ENCODE measurements around the gene FAAP20. TPM values are rescaled to one million over a fixed set of nuclear protein-coding genes. Genes with fewer than 3 reads are reported as not detected.

The FAAP20 gene
- total and polyA plus RNA-seq, 9 of the 15 experiments (the other 6 are each of a cell fraction or from before 2014, with no cell fraction given): 0.58 to 143 (median 9.9) TPM

DNA sequence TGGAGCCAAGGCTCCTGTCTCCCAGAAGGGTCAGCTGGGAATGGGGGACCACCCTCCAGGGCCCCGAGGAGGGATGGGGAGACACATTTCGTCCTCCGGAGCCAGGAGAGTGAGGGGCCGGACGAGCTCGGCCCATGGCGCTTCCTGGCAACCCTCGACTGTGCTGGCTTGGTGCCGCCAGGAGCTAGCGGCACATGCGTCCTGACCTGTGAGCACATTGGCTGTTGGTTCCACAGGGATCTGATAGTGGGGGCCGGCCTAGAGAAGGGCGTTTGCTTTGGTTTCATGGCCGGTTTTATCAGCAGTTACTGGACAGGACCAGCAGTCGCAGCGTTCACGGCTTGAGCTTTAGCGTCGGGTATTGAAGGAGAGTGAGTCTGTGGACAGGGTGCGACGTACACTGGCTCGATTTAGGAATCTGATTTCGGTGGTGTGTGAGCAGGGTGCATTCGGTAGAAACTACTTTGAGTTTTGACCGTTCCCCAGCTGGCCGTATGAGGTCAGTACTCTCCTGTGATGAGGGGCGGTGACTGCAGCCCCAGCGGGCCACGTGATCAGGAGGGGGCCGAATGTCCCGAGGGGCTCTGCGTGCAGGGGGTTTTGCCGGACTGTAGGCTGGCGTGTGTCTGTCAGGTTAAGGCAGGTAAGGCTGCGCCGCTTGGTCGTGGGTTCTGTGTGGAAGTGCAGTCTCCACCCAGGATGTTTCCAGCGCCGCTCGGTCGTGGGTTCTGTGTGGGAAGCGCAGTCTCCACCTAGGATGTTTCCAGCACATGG lies 18.7 kb downstream of the FAAP20 start (continued):
- TF ChIP-seq FOXK2 (conservative IDR thresholded peaks at IDR 0.05 in 1 of 2, IDR thresholded peaks at IDR 0.05 in 1 of 2; ENCODE audit: low read depth in 2 of 2) (0 out of 4 replicates have a peak, but pooled peaks of 1 of the 2 experiments have one; percentile 54), NONO (IDR thresholded peaks at IDR 0.05; ENCODE audit: low read depth in 2 of 2, low read length in 1 of 2) (no peak), TCFL5 (CRISPR knock-in tag; conservative IDR thresholded peaks at IDR 0.05) (no peak), SMAD4 (CRISPR knock-in tag; conservative IDR thresholded peaks at IDR 0.05) (peak; percentile 74), TRIM28 (IDR thresholded peaks at IDR 0.05) (no peak), CBX3 (IDR thresholded peaks at IDR 0.05; ENCODE audit: borderline replicate concordance in 1 of 2, low read length in 2 of 2) (peak in 1 of 2 experiments; percentile 80; a peak in 1 of 3 replicates), ERF (CRISPR knock-in tag; IDR thresholded peaks at IDR 0.05) (no peak), ZFP1 (CRISPR knock-in tag; IDR thresholded peaks at IDR 0.05) (peak; percentile 23; the same call in 1 of the 2 replicates), RFX1 (IDR thresholded peaks at IDR 0.05) (no peak), U2AF1 (optimal IDR thresholded peaks at IDR 0.05; ENCODE audit: low read depth, low read length) (no peak), RBFOX2 (IDR thresholded peaks at IDR 0.05; ENCODE audit: low read depth, low read length) (peak; percentile 80), ELF1 (tag; IDR thresholded peaks at IDR 0.05) (no peak), HCFC1 (IDR thresholded peaks at IDR 0.05; ENCODE audit: low read depth, low read length) (peak; percentile 7; the same call in 1 of the 2 replicates), POLR2AphosphoS5 (IDR thresholded peaks at IDR 0.05; ENCODE audit: control insufficient read depth, insufficient read depth, low read depth, low read length) (no peak), NELFE (IDR thresholded peaks at IDR 0.05; ENCODE audit: insufficient read depth, insufficient read length) (no peak)
- TF ChIP-seq, protein P1, sequence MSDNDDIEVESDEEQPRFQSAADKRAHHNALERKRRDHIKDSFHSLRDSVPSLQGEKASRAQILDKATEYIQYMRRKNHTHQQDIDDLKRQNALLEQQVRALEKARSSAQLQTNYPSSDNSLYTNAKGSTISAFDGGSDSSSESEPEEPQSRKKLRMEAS (CRISPR knock-in tag; IDR thresholded peaks at IDR 0.05): peak; percentile 97
- TF ChIP-seq, protein P2, sequence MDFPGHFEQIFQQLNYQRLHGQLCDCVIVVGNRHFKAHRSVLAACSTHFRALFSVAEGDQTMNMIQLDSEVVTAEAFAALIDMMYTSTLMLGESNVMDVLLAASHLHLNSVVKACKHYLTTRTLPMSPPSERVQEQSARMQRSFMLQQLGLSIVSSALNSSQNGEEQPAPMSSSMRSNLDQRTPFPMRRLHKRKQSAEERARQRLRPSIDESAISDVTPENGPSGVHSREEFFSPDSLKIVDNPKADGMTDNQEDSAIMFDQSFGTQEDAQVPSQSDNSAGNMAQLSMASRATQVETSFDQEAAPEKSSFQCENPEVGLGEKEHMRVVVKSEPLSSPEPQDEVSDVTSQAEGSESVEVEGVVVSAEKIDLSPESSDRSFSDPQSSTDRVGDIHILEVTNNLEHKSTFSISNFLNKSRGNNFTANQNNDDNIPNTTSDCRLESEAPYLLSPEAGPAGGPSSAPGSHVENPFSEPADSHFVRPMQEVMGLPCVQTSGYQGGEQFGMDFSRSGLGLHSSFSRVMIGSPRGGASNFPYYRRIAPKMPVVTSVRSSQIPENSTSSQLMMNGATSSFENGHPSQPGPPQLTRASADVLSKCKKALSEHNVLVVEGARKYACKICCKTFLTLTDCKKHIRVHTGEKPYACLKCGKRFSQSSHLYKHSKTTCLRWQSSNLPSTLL (IDR thresholded peaks at IDR 0.05): no peak
- TF ChIP-seq, protein P3, sequence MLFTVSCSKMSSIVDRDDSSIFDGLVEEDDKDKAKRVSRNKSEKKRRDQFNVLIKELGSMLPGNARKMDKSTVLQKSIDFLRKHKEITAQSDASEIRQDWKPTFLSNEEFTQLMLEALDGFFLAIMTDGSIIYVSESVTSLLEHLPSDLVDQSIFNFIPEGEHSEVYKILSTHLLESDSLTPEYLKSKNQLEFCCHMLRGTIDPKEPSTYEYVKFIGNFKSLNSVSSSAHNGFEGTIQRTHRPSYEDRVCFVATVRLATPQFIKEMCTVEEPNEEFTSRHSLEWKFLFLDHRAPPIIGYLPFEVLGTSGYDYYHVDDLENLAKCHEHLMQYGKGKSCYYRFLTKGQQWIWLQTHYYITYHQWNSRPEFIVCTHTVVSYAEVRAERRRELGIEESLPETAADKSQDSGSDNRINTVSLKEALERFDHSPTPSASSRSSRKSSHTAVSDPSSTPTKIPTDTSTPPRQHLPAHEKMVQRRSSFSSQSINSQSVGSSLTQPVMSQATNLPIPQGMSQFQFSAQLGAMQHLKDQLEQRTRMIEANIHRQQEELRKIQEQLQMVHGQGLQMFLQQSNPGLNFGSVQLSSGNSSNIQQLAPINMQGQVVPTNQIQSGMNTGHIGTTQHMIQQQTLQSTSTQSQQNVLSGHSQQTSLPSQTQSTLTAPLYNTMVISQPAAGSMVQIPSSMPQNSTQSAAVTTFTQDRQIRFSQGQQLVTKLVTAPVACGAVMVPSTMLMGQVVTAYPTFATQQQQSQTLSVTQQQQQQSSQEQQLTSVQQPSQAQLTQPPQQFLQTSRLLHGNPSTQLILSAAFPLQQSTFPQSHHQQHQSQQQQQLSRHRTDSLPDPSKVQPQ (CRISPR knock-in tag; IDR thresholded peaks at IDR 0.05; ENCODE audit: borderline replicate concordance): no peak
